GM10266 (cell line): ENCODE measurements around the gene PYGM.

ENCODE experiments used
- DNase-seq: peaks from one replicate; pipeline ENCODE4 v3.0.0; 2012; ENCODE audit errors: extremely low spot score
- CTCF ChIP-seq: IDR thresholded peaks from 2 replicates; pipeline ENCODE4 v1.5.1; 2012; ENCODE audit warnings: mild to moderate bottlenecking, low read depth; ENCODE audit not compliant: control insufficient read depth, insufficient read depth; ENCODE audit errors: missing control alignments

Gene PYGM

DNA sequence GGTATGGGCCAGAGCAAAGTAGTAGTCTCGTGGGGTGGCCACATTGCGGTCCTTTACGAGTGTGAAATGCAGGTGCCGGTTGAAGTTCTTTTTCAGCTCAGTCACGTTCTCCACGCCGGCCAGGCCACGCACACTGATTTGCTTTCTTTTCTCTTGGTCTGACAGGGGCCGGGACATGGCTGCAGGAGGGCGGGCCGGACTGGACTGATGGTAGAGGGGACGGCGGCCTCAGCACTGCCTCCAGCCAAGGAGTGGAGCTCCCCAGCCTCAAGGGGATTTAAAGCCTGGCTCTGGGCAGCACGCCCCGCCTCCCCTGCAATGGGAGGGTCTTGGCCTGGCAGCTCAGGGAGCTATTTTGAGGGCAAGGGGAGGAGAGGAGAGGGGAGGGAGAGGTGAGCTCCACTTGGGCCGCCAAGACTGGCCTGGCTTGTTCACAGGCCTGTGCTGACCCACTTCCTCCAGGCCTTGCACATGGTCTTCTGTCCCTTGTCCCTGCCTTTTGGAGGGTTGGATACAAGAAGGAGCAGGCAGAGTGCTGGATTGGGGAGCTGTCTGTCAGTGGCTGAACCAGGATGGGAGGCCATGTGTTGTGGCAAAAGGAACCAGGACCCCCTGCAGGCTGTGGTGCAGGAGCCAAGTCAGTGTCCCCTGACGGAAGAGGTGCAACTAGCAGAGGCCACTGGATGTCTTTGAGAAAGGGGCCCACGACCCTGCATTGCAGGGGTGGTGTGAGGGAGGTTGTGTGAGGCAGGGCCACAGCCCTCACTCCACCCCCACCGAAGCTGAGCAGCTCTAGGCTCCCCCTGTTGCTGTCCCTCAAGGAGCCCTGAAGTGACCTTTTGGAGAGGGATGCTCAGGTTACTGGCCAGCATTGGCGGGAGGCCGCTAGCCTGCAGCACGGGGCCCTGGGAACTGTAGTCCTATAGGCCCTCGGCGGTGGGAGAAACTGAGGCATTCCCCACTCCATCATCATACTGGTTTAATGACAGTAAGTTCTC lies at the start of gene PYGM:
Gene PYGM (minus strand): TSS at position 253 of the 998 bp plus-strand sequence. CDS start 76 bp downstream, at position 177.
- no peak for TF ChIP-seq CTCF
- DNase-seq, result no peak

DNA sequence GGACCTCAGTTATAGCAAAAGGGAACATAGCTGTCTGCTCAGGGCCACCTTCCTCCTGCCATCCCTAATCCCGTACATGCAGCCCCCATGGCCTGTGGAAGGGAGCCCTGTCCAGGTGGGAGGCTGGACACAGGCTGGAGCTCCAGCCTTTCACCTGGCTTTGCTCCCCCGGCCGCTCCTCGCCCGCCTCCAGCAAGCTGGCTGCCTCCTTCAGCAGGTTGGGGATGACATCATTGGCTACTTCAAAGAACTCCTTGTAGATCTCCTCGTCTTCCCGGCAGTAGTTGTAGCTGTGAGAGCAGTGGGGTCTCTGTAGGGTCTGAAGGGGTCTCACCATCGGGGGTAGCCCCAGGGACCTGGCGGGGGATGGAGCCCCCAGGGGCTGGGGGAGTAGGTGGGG lies 45.7 kb upstream of the PYGM start:
- TF ChIP-seq CTCF, result no peak
- DNase-seq, result no peak

DNA sequence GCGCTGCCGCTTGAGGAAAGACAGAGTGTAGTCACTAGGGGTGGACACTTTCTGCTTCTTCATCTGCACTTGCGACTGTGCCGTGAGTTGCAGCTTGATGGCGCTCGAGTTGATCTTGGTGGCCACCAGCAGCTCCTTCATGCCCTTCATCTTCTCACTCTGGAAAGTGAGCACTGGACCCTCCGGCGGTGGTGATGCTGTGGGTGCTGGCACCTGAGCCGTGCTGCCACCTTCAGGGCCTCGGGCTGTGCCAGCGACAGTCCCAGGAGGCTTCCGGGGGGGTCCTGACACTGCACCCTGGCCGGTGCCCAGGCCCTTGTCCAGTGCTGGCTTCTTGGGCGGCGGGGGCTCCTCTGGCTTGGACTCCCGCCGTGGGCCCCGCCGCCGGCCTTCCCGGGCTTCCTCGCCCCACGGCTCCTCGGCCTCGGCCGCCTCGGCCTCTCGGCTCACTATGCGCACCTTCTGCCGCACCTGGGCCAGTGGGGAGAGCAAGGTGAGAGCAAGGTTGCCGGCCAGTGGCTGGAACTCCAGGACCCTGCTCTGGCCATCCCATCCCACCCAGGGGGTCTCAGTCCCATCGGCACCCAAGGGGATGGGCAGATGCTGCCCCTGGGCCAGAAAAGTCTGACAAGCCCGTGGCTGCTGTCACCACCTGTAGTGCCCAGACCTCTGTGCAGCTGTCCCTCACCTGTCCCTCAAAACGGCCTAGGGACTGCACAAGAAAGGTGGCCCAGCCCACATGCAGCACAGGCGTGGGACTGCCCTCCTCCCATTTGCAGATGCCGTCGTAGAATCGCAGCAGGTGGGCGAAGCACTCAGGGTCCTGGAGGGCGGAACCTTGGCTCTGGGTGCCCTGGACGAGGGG lies 44.8 kb upstream of the PYGM start:
- no peak for TF ChIP-seq CTCF
- DNase-seq, result no peak

GRCh38 chr11:64803846-64804345 lies 44.1 kb upstream of the PYGM start:
- no peak for TF ChIP-seq CTCF
- no peak for DNase-seq

DNA sequence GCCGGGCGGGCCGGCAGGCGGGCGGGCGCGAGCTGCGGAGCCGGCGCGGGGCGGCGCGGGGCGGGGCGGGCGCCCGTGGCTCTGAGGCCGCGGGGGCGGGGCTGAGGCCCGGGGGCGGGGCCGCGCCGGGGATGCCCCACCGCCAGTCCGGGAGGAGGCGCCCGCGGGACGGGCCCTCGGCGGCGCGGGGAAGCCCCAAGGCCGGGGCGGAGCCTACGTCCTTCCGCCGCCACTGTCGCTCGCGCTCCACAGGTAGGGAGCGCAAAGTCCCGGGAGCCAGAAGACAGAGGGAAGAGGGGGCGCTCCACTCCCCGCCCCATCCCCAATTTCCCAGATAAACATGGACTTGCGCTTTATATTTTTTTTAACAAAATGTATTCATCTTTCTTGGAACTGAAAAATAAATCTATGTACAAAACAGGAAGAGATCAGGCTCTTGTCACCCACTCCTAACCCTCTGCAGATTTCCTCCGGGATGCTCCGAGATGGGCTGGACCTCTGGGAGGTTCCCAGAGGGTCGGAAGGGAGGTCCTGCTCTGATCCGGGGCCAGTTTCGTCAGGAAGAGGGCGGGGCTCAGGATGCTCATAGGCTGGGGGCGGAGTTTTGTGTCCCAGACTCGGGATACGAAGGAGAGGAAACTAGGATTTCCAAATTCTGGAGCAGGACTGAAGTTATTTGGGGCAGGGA lies 43.5 kb upstream of the PYGM start, which contains the start of gene MAP4K2:
Gene MAP4K2 (minus strand): TSS at position 57 of the 688 bp plus-strand sequence. CDS start 65 bp downstream, outside the sequence.
- peak; percentile 4 for TF ChIP-seq CTCF
- peak; percentile 99 for DNase-seq

- no peak for DNase-seq
- TF ChIP-seq CTCF, result no peak
These were observed 42.8 kb upstream of the PYGM start for GRCh38 chr11:64802370-64803157.
